Liver (tissue), 9 donors: Measurements from ENCODE around the gene KCTD6. TPM values are rescaled to one million over a fixed set of nuclear protein-coding genes. Genes with fewer than 3 reads are reported as not detected.
A peak's percentile ranks its signal among the peaks of the same experiment; 100 is the strongest.

Experiments used
- DNase-seq: peaks from one replicate; pipeline ENCODE4 v3.0.0-alpha.2; 2017; ENCODE audit warnings: low spot score
- H3K27ac ChIP-seq, 2 donors: one replicate each; pipeline ENCODE4 v1.7.0; 2013; ENCODE audit warnings: inconsistent platforms in 2 of 2, low read length in 2 of 2, control low read depth in 1 of 2, low read depth in 1 of 2, mild to moderate bottlenecking in 1 of 2
- H3K27me3 ChIP-seq, 4 donors: one replicate each; pipeline versions ENCODE4 v1.6.1 to v1.7.0; 2013; ENCODE audit warnings: low read length in 3 of 4, inconsistent platforms in 1 of 4, mild to moderate bottlenecking in 1 of 4, moderate library complexity in 1 of 4; ENCODE audit not compliant: control insufficient read depth in 4 of 4, insufficient read depth in 4 of 4
- H3K36me3 ChIP-seq, 4 donors: one replicate each; pipeline versions ENCODE4 v1.6.1 to v1.7.0; 2013; ENCODE audit warnings: low read length in 3 of 4, mild to moderate bottlenecking in 3 of 4, low read depth in 1 of 4, moderate library complexity in 1 of 4; ENCODE audit not compliant: control insufficient read depth in 4 of 4, insufficient read depth in 3 of 4
- H3K4me1 ChIP-seq, 4 donors: one replicate each; pipeline versions ENCODE4 v1.6.1 to v1.7.0; 2013; ENCODE audit warnings: low read length in 3 of 4, mild to moderate bottlenecking in 3 of 4, moderate library complexity in 1 of 4; ENCODE audit not compliant: control insufficient read depth in 4 of 4, insufficient read depth in 4 of 4
- H3K4me3 ChIP-seq, 3 donors: one replicate each; pipeline versions ENCODE4 v1.6.1 to v1.7.0; 2013; ENCODE audit warnings: low read length in 3 of 3, control low read depth in 1 of 3, low read depth in 1 of 3, mild to moderate bottlenecking in 1 of 3
- H3K9ac ChIP-seq, 2 donors: one replicate each; pipeline ENCODE4 v1.7.0; 2013; ENCODE audit warnings: low read length in 2 of 2, mild to moderate bottlenecking in 2 of 2, moderate library complexity in 2 of 2, control low read depth in 1 of 2, low read depth in 1 of 2
- H3K9me3 ChIP-seq, 4 donors: one replicate each; pipeline versions ENCODE4 v1.6.1 to v1.7.0; 2013; ENCODE audit warnings: low read length in 3 of 4; ENCODE audit not compliant: control insufficient read depth in 4 of 4
- ATF3 ChIP-seq: IDR thresholded peaks from 2 replicates; pipeline ENCODE4 v1.6.1; 2016; ENCODE audit warnings: antibody characterized with exemption
- CTCF ChIP-seq: fragments of 150-350 bp; IDR thresholded peaks from 2 replicates; pipeline ENCODE4 v1.5.1; 2017; ENCODE audit warnings: improper control_type of control experiment, low read depth, low read length; ENCODE audit not compliant: missing input control
- EGR1 ChIP-seq, 2 donors: IDR thresholded peaks; 2 replicates each; pipeline ENCODE4 v1.6.1; 2016 to 2018; ENCODE audit warnings: antibody characterized with exemption in 2 of 2, low read depth in 2 of 2
- FOXA1 ChIP-seq: IDR thresholded peaks from 2 replicates; pipeline ENCODE4 v1.6.1; 2016; ENCODE audit warnings: antibody characterized with exemption
- FOXA2 ChIP-seq: IDR thresholded peaks from 2 replicates; pipeline ENCODE4 v1.6.1; 2016; ENCODE audit warnings: antibody characterized with exemption
- GABPA ChIP-seq, 2 donors: IDR thresholded peaks in 1 of 2; conservative IDR thresholded peaks in 1 of 2; 2 replicates each; pipeline ENCODE4 v1.6.1; 2016; ENCODE audit warnings: antibody characterized with exemption in 2 of 2, mild to moderate bottlenecking in 1 of 2, moderate library complexity in 1 of 2
- HNF4A ChIP-seq, 2 donors: conservative IDR thresholded peaks; 2 replicates each; pipeline ENCODE4 v1.6.1; 2016; ENCODE audit warnings: antibody characterized with exemption in 2 of 2, mild to moderate bottlenecking in 2 of 2
- HNF4G ChIP-seq: IDR thresholded peaks from 2 replicates; pipeline ENCODE4 v1.6.1; 2016; ENCODE audit warnings: antibody characterized with exemption
- JUND ChIP-seq, 2 donors: IDR thresholded peaks; 2 replicates each; pipeline ENCODE4 v1.6.1; 2016; ENCODE audit warnings: antibody characterized with exemption in 2 of 2
- MAX ChIP-seq: IDR thresholded peaks from 2 replicates; pipeline ENCODE4 v1.6.1; 2016; ENCODE audit warnings: antibody characterized with exemption
- NR2F2 ChIP-seq: IDR thresholded peaks from 2 replicates; pipeline ENCODE4 v1.6.1; 2016; ENCODE audit warnings: antibody characterized with exemption
- RAD21 ChIP-seq, 2 donors: IDR thresholded peaks; 2 replicates each; pipeline ENCODE4 v1.6.1; 2016; ENCODE audit warnings: antibody characterized with exemption in 2 of 2, mild to moderate bottlenecking in 2 of 2
- REST ChIP-seq: IDR thresholded peaks from 2 replicates; pipeline ENCODE4 v1.6.1; 2016; ENCODE audit warnings: antibody characterized with exemption, mild to moderate bottlenecking
- RXRA ChIP-seq, 2 donors: IDR thresholded peaks; 2 replicates each; pipeline ENCODE4 v1.6.1; 2017 to 2018; ENCODE audit warnings: antibody characterized with exemption in 2 of 2, mild to moderate bottlenecking in 1 of 2
- SP1 ChIP-seq: IDR thresholded peaks from 2 replicates; pipeline ENCODE4 v1.6.1; 2018; ENCODE audit warnings: antibody characterized with exemption, mild to moderate bottlenecking
- TAF1 ChIP-seq: conservative IDR thresholded peaks from 2 replicates; pipeline ENCODE4 v1.6.1; 2016; ENCODE audit warnings: antibody characterized with exemption, mild to moderate bottlenecking
- YY1 ChIP-seq: IDR thresholded peaks from 2 replicates; pipeline ENCODE4 v1.6.1; 2016; ENCODE audit warnings: antibody characterized with exemption, mild to moderate bottlenecking
- WGBS: extraction: QIAGEN DNeasy Blood & Tissue Kit; methylation state at CpG from one replicate; pipeline ENCODE4 v1.1.7; 2013; 5-methylcytosine and 5-hydroxymethylcytosine counted together
- polyA plus RNA-seq, 2 donors: library from polyadenylated mRNA; stranded (reverse) in 1 of 2; unstranded in 1 of 2; fragments of 200-250 nt in 1 of 2; fragments of >200 nt in 1 of 2; fragmentation: Nextera tagmentation in 1 of 2; extraction: Ambion mirVana in 1 of 2; gene quantifications; one replicate each; pipeline versions ENCODE4 v1.2.1 to v1.2.3, GENCODE V29; 2013 to 2015
- total RNA-seq, 2 donors: library from RNA; depleted of rRNA; stranded (reverse); fragments of >200 nt; gene quantifications; one replicate each; pipeline ENCODE4 v1.2.3, GENCODE V29; 2014
- TF ChIP-seq, protein P1 (sequence below): IDR thresholded peaks from 2 replicates; pipeline ENCODE4 v1.6.1; 2016; ENCODE audit warnings: antibody characterized with exemption
- donor health status: healthy.
- donor health status: healthy.
- donor health status: healthy.
- donor health status: healthy.
- donor health status: healthy.

The KCTD6 gene
- total and polyA plus RNA-seq, 4 donors, result 6.5 to 13.8 (median 10.4) TPM

DNA sequence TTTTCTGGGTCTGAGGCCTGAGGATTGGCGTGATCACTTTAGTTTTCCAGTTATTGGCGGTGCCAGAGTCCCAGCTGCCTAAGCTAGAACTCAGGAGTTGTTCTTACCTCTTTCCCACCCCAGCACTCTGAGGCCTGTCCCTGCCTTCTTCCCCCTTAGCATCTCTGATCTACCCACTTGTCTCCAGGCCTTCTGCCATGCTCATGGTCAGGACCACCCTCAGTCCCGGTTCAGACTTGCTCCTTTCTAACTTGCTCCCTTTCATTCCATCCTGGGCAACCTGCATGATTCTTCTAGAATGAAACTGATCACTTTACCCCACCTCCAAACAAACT, 29.4 kb downstream of the KCTD6 start:
- peak overlapping the region; percentile 95 for H3K27ac ChIP-seq
- no peak for DNase-seq
- H3K4me1 ChIP-seq, result peaks cover 33 to 80% (median 70%) of the 10 kb centered on the region in 4 donors
- H3K36me3 ChIP-seq, result peaks cover 0 to 34% (median 10%) of the 10 kb centered on the region in 4 donors
- TF ChIP-seq FOXA1 (no peak), GABPA (IDR thresholded peaks at IDR 0.05 in 1 of 2, conservative IDR thresholded peaks at IDR 0.05 in 1 of 2) (no peak), JUND (IDR thresholded peaks at IDR 0.05) (no peak), SP1 (no peak), RXRA (IDR thresholded peaks at IDR 0.05) (no peak), RAD21 (IDR thresholded peaks at IDR 0.05) (no peak), EGR1 (IDR thresholded peaks at IDR 0.05; ENCODE audit: low read depth in 2 of 2) (no peak), HNF4A (conservative IDR thresholded peaks at IDR 0.05) (no peak), TAF1 (no peak), MAX (no peak), CTCF (no peak), NR2F2 (no peak), YY1 (no peak), HNF4G (no peak), REST (no peak), ATF3 (no peak), FOXA2 (no peak)
- TF ChIP-seq, protein P1, sequence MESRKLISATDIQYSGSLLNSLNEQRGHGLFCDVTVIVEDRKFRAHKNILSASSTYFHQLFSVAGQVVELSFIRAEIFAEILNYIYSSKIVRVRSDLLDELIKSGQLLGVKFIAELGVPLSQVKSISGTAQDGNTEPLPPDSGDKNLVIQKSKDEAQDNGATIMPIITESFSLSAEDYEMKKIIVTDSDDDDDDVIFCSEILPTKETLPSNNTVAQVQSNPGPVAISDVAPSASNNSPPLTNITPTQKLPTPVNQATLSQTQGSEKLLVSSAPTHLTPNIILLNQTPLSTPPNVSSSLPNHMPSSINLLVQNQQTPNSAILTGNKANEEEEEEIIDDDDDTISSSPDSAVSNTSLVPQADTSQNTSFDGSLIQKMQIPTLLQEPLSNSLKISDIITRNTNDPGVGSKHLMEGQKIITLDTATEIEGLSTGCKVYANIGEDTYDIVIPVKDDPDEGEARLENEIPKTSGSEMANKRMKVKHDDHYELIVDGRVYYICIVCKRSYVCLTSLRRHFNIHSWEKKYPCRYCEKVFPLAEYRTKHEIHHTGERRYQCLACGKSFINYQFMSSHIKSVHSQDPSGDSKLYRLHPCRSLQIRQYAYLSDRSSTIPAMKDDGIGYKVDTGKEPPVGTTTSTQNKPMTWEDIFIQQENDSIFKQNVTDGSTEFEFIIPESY, result no peak
- H3K9me3 ChIP-seq, result no peaks in the 10 kb centered on the region
- no peaks in the 10 kb centered on the region for H3K27me3 ChIP-seq
- no peak overlapping the region for H3K4me3 ChIP-seq
- 82% methylated on average over 3 of the region's 3 CpGs for WGBS
- no peak overlapping the region for H3K9ac ChIP-seq
